Effector CD4-positive, alpha-beta T cell (primary cell): Measurements from ENCODE around the gene TRPV5. TPM values are rescaled to one million over a fixed set of nuclear protein-coding genes. Genes with fewer than 3 reads are reported as not detected.
"Not testable (repeated sequence)": the region's sequence is repeated elsewhere in the genome, so short reads cannot be mapped to it uniquely, and the experiment has no call there.

Experiments used
- DNase-seq: peaks from one replicate; pipeline ENCODE4 v3.0.0-alpha.2; 2020
- total RNA-seq: gene quantifications from one replicate; lab custom pipeline; 2026; lab: John Stamatoyannopoulos, UW

TRPV5 gene
- total RNA-seq = not detected

DNA sequence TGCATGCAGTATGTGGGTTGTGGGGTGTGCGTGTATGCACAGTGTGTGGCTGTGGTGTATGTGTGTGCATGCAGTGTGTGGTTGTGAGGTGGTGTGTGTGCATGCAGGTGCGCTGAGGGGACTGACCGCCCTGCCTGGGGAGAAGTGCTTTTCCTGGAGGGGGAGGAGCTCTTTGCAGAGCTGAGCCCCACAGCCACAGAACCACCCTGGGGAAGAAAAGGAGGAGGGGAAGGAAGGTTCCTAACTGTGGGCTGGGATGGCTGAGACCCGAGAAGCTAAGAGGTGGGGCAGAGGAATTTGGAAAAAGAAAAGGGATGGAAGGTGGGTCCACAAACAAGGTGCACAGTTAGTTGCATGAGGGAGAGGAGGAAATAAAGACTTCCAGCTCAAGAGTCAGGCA is at the start of gene TRPV5:
TSS of gene TRPV5 (minus strand) at position 123 of the 400 bp plus-strand sequence. CDS start 287 bp downstream, outside the sequence.
- DNase-seq = no peak

DNA sequence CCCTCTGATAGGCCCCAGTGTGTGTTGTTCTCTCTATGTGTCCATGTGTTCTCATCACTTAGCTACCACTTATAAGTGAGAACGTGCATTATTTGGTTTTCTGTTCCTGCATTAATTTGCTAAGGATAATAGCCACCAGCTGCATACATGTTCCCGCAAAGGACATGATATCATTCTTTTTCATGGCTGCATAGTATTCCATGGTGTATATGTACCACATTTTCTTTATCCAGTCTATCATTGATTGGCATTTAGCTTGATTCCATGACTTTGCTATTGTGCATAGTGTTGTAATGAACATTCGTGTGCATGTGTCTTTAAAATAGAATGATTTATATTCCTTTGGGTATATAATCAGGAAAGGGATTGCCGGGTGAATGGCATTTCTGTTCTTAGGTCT is 44.9 kb upstream of the TRPV5 start:
- DNase-seq = not testable (repeated sequence)

GRCh38 chr7:142974626-142975025 is 41.1 kb upstream of the TRPV5 start:
- DNase-seq = no peak

- DNase-seq = no peak
These were observed 35.6 kb upstream of the TRPV5 start for GRCh38 chr7:142969183-142969582.

- DNase-seq = no peak
These were observed 34.7 kb upstream of the TRPV5 start for GRCh38 chr7:142968229-142968628.

- no peak for DNase-seq
These were observed 31.1 kb upstream of the TRPV5 start for GRCh38 chr7:142964502-142965246.

DNA sequence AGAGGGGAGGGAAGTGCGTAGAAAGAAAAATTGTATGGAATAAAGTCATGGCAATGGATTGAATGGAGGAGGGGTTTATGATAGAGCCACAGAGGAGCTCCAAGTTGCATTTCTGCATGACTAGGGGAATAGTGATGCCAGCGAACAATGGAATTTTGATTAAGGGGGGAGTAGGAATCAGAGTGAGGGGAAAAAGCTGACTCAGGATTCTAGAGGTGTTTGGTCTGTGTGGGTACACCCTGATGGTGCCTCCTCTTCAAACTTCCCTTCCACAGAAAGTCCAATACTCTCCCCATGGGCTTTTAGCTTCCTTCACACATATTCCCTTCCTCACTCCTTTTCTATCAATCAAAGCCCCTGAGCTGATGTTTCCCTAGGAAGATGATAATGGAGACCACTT is 30.4 kb upstream of the TRPV5 start:
- DNase-seq = no peak

DNA sequence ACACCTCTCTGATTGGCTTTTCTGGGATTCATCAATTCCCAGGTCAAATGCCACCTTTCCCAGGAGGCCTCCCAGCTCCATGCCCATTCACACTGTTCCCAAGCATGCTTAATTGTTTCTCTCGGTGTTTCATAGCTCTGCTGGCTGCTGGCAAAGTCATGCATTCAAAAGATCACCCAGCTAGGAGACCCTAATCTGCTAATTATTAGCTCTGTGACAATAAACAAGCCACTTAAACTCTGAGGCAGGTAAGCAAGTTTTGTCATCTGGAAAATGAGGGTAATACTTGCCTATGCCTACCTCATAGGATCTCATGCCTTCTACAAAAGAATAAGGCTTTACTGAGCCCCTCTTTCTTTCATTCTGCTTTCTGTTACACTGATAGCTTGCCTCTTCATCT is 29.4 kb upstream of the TRPV5 start:
- no peak for DNase-seq

GRCh38 chr7:142961973-142962926 is 28.7 kb upstream of the TRPV5 start, which contains the start of gene KEL:
KEL (minus strand) TSS chr7:142962363; CDS start chr7:142962206, 157 bp downstream.
- DNase-seq = no peak

- DNase-seq = no peak
These were observed 28.0 kb upstream of the TRPV5 start for GRCh38 chr7:142961595-142961972.

DNA sequence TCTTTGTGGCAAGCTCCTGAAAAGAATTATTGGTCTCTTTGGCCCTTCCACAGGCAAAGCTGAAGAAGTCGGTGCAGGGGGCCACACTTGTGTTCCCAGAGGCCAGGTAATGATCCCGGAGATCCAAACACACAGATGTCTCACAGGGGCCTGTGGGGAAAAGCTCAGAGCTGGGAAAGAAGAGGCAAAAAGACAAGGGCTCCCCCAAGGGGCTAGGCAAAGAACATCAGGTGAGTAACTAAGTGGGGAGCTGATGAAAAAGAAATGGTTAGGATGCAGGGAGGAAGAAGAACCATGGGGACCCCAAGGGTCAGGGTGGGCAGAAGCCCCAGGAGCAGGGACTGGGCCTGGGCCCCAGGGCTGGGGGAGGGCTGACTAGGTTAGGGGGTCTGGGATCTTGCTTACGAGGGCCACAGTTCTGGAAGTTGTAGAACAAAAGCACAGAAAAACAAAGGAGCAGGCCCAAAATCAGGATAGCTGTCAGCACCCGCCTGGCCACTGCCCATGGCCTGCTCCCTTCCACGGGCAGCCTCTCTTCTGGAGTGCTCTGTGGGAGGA is 27.5 kb upstream of the TRPV5 start:
- DNase-seq = no peak

GRCh38 chr7:142959202-142959601 is 25.7 kb upstream of the TRPV5 start:
- DNase-seq = no peak

DNA sequence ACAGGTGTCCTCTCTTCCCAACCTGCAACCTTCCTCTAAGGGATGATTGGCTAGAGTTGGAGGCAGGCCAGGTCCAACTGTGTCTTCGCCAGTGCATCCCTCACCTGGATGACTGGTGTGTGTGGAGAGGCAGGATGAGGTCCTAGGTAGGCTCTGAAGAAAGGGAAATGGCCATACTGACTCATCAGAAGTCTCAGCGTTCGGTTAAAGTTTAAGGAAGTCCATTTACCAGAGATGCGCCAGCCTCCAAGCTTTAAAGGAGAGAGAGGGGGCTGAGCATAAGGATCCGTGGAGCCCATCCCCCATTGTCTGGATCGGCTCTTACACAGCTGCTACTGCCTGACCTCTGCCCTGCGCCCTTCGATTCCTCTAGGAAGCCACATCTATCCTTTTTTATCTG is 24.2 kb upstream of the TRPV5 start:
- DNase-seq = no peak

GRCh38 chr7:142956951-142957623 is 23.5 kb upstream of the TRPV5 start:
- DNase-seq = no peak

DNA sequence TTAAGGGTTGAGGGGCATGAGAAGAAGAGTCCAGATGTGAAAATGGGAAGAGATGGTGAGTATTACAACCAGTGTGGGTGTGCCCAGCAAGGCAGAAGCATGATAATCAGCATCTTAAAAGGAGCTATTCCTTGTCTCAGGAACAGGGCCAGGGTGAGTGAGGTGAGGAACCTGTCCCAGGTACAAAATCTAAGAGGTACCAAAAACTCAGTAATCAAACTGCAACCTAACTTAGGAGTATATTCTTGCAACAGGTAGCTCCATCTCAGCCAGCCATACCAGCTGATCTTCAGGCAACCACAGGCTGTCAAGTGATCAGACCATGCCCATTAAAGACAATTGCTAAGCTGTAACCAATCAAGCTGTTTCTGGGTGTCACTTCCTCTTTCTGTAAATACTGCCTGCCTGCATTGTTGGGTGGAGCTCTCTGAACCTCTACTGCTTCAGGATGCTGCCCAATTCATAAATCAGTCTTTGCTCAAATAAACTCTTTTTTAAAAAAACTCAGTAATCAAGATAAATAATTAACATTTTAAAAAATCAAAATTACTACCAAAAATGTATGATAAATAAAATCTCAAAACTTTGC is 21.2 kb upstream of the TRPV5 start:
- no peak for DNase-seq

DNA sequence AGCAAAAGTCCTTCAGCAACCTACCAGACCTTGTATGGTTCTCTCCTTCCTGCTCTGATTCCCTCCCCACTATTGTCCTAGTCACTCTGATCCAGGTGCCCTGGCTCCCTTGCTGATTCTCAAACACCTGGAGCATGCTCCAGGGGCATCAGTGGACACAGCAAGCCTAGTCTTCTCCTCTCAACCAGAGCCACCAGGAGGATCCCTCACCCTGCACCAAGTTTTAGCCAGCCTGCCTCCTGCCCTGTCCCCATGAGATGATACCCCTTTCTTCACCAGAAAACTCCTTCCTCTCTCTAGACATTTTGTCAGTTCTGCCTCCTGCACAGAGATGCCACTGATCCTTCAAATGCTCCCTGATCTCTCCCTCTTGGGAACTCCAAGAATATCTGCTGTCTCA is 16.7 kb upstream of the TRPV5 start:
- no peak for DNase-seq

DNA sequence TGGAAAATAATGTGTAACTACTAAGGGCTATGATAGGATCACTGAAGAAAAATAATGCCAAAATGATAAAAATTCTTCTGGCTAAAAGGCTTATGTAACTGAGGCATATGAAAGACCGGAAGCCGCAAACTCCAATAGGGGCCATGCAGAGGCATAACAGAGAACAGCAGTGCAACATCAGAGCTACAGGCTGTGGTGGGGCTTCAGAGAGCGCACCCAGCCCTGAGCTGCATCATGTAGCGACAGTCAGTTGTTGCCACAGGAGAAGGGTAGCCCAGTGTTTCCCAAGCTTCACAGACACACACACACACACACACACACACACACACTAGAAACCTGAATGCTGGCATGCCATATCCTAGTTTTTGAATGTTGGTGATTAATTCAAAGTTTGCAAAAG is 15.1 kb upstream of the TRPV5 start:
- DNase-seq = no peak

GRCh38 chr7:142945001-142945400 is 11.5 kb upstream of the TRPV5 start:
- DNase-seq = no peak

GRCh38 chr7:142943706-142944268 is 10.2 kb upstream of the TRPV5 start:
- DNase-seq = no peak

DNA sequence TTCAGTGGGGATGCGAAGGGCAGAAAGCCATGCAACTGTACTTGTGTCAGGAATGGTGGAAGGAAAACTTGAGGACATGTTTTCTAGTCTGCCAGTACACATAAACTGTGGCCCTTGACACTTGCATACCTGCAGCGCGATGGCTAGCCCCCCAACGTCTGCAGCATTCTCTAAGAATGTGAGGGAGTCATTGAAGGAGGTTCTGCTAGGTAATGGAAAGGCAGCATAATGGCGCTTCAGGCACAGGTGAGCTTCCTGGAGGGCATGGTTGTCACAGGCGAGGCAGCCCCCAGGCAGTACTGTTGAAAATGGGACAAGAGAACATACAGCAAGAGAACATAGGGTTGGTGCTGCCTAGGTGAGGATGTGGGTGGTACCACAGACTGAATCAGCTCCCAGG is 9.2 kb upstream of the TRPV5 start:
- DNase-seq = no peak

DNA sequence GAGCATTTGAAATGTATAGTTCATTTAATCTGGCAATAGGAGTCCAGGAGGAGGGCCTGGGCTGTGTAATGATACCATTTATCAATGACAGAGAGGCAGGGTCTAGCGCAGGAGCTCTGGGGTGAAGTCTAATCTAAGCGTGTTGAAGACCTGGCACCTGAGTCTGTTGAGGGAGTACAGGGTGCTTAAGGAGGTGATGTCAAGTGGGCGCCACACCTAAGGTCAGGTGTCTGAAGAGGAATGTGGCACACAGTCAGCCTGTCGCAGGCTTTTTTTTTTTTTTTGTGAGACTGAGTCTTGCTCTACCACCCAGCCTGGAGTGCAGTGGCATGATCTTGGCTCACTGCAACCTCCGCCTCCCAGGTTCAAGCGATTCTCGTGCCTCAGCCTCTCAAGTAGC is 8.0 kb upstream of the TRPV5 start:
- DNase-seq = no peak

GRCh38 chr7:142940966-142941535 is 7.5 kb upstream of the TRPV5 start:
- no peak for DNase-seq
